ENCODE results near the gene CNRIP1. TPM values are rescaled to one million over a fixed set of nuclear protein-coding genes. Genes with fewer than 3 reads are reported as not detected.
A peak's percentile ranks its signal among the peaks of the same experiment; 100 is the strongest.

The CNRIP1 gene
- polyA plus RNA-seq, 1 donor (not counting 4 experiments of a cell fraction or from before 2014, with no cell fraction given): 0.04 TPM

DNA sequence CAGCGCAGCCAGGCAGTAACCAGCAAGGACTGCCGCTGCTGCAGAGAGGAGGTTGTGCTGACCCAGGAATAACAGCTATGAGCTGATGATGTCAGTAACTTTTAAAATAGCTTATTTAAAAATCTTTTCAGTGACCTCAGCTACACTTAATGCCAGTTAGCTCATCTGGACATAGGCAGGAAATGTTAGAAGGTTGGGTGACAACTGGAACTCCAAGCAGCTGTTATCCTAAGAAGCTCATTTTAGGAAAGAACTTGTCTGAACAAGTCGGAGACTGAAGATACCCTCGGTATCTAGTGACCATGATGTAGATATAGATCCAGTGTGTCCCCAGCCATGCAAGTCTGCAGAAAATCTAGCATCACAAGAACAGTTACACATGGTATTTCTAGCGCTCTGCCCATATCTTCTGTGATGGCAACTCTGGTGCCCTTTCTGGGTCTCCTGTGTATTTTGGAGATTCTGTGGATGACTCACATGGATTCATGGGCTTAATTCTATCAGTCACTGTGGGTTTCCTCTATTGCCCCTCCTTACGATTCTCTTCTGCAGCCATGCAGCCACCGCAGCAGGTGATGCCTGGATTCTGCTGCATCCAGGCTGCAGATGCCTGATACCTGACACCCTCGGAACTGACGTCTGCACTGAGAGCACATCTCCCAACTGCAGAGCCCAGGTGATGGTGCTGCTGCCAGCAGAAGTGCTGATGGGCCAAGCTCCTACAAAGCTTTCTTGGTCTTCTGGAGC lies 25.6 kb upstream of the CNRIP1 start:
- dilution Hi-C loops (cut with MboI; ENCODE audit: extremely low pct_ligation_motif_present, low sequenced_read_pairs): no loop called here
- no peaks in the 10 kb centered on the region for H3K9me1 ChIP-seq (ENCODE audit: control insufficient read depth, extremely low read depth, insufficient read depth, low read length)
- H3K27ac ChIP-seq (ENCODE audit: control insufficient read depth, insufficient read depth, low read length): no peak overlapping the region
- TF ChIP-seq, protein P1, sequence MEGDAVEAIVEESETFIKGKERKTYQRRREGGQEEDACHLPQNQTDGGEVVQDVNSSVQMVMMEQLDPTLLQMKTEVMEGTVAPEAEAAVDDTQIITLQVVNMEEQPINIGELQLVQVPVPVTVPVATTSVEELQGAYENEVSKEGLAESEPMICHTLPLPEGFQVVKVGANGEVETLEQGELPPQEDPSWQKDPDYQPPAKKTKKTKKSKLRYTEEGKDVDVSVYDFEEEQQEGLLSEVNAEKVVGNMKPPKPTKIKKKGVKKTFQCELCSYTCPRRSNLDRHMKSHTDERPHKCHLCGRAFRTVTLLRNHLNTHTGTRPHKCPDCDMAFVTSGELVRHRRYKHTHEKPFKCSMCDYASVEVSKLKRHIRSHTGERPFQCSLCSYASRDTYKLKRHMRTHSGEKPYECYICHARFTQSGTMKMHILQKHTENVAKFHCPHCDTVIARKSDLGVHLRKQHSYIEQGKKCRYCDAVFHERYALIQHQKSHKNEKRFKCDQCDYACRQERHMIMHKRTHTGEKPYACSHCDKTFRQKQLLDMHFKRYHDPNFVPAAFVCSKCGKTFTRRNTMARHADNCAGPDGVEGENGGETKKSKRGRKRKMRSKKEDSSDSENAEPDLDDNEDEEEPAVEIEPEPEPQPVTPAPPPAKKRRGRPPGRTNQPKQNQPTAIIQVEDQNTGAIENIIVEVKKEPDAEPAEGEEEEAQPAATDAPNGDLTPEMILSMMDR (optimal IDR thresholded peaks at IDR 0.05 in 1 of 3, IDR thresholded peaks at IDR 0.05 in 1 of 3, conservative IDR thresholded peaks at IDR 0.05 in 1 of 3; ENCODE audit: extremely low read depth in 1 of 3, insufficient read depth in 2 of 3, low read length in 3 of 3): no peak
- no peak for TF ChIP-seq EZH2 (IDR thresholded peaks at IDR 0.05; ENCODE audit: low read length)
- no peak overlapping the region for H2AFZ ChIP-seq (ENCODE audit: control insufficient read depth, low read length)
- H3K4me2 ChIP-seq (ENCODE audit: control insufficient read depth, extremely low read depth, insufficient read depth, low read depth, low read length): no peak overlapping the region
- H3K27me3 ChIP-seq (ENCODE audit: control insufficient read depth, extremely low read depth, insufficient read depth, low read length): no peaks in the 10 kb centered on the region
- H4K20me1 ChIP-seq (ENCODE audit: control insufficient read depth, extremely low read depth, insufficient read depth, low read length): no peaks in the 10 kb centered on the region
- H3K36me3 ChIP-seq (ENCODE audit: control insufficient read depth in 2 of 2, extremely low read depth in 1 of 2, insufficient read depth in 2 of 2, low read length in 2 of 2): no peaks in the 10 kb centered on the region
- no peaks in the 10 kb centered on the region for H3K79me2 ChIP-seq (ENCODE audit: control insufficient read depth, insufficient read depth, low read length)
- H3K9ac ChIP-seq (ENCODE audit: control insufficient read depth, extremely low read depth, insufficient read depth, low read length): no peak overlapping the region
- peak; percentile 62 for FAIRE-seq
- DNase-seq (ENCODE audit: low read depth, low spot score): no peak
- H3K4me3 ChIP-seq (ENCODE audit: control insufficient read depth in 2 of 3, extremely low read depth in 1 of 3, insufficient read depth in 2 of 3, low read depth in 1 of 3, low read length in 3 of 3): no peak overlapping the region
- H3K4me1 ChIP-seq (ENCODE audit: control insufficient read depth, extremely low read depth, insufficient read depth, low read length): peaks cover 4% of the 10 kb centered on the region
- no peaks in the 10 kb centered on the region for H3K9me3 ChIP-seq (ENCODE audit: control insufficient read depth, low read depth, low read length)

DNA sequence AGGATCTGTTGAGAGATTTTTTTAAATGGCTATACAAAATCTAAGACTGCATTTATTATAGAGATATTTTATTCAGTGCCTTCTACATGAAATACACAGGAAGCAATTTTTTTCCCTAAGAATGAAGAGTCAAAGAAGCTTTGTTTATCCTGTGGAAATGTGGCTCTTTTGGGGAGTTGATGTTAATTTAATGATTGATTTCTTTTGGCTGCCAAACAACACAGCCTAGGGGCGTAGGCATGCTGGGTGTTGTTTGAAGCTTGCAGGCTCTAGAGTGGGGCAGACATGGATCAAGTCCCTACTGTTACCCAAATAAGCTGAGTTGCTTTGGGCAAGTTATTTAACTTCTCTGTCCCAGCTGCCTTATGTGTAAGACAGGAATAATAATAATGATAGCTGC lies 24.3 kb upstream of the CNRIP1 start:
- dilution Hi-C loops (cut with MboI; ENCODE audit: extremely low pct_ligation_motif_present, low sequenced_read_pairs): no loop called here
- no peak for DNase-seq (ENCODE audit: low read depth, low spot score)
- Histone ChIP-seq H3K9ac (ENCODE audit: control insufficient read depth, extremely low read depth, insufficient read depth, low read length) (no peak overlapping the region), H4K20me1 (ENCODE audit: control insufficient read depth, extremely low read depth, insufficient read depth, low read length) (no peaks in the 10 kb centered on the region), H3K79me2 (ENCODE audit: control insufficient read depth, insufficient read depth, low read length) (no peaks in the 10 kb centered on the region), H3K4me1 (ENCODE audit: control insufficient read depth, extremely low read depth, insufficient read depth, low read length) (peaks cover 4% of the 10 kb centered on the region), H3K9me1 (ENCODE audit: control insufficient read depth, extremely low read depth, insufficient read depth, low read length) (no peaks in the 10 kb centered on the region), H3K27me3 (ENCODE audit: control insufficient read depth, extremely low read depth, insufficient read depth, low read length) (no peaks in the 10 kb centered on the region), H3K36me3 (ENCODE audit: control insufficient read depth in 2 of 2, extremely low read depth in 1 of 2, insufficient read depth in 2 of 2, low read length in 2 of 2) (no peaks in the 10 kb centered on the region), H2AFZ (ENCODE audit: control insufficient read depth, low read length) (no peak overlapping the region), H3K4me2 (ENCODE audit: control insufficient read depth, extremely low read depth, insufficient read depth, low read depth, low read length) (no peak overlapping the region), H3K27ac (ENCODE audit: control insufficient read depth, insufficient read depth, low read length) (no peak overlapping the region), H3K4me3 (ENCODE audit: control insufficient read depth in 2 of 3, extremely low read depth in 1 of 3, insufficient read depth in 2 of 3, low read depth in 1 of 3, low read length in 3 of 3) (no peak overlapping the region), H3K9me3 (ENCODE audit: control insufficient read depth, low read depth, low read length) (no peaks in the 10 kb centered on the region)
- FAIRE-seq: no peak
- no peak for TF ChIP-seq EZH2 (IDR thresholded peaks at IDR 0.05; ENCODE audit: low read length)
- TF ChIP-seq, protein P1 (optimal IDR thresholded peaks at IDR 0.05 in 1 of 3, IDR thresholded peaks at IDR 0.05 in 1 of 3, conservative IDR thresholded peaks at IDR 0.05 in 1 of 3; ENCODE audit: extremely low read depth in 1 of 3, insufficient read depth in 2 of 3, low read length in 3 of 3): no peak
